HG03159 (cell line): Measurements from ENCODE around the gene XKR8.
"Not testable (repeated sequence)": the region's sequence is repeated elsewhere in the genome, so short reads cannot be mapped to it uniquely, and the experiment has no call there.

Experiments
- ATAC-seq: cut with Tn5 transposase; IDR thresholded peaks from one replicate; pipeline ENCODE4 v1.9.1; 2021; ENCODE audit warnings: mild to moderate bottlenecking, moderate library complexity; ENCODE audit not compliant: unreplicated experiment

Gene XKR8

DNA sequence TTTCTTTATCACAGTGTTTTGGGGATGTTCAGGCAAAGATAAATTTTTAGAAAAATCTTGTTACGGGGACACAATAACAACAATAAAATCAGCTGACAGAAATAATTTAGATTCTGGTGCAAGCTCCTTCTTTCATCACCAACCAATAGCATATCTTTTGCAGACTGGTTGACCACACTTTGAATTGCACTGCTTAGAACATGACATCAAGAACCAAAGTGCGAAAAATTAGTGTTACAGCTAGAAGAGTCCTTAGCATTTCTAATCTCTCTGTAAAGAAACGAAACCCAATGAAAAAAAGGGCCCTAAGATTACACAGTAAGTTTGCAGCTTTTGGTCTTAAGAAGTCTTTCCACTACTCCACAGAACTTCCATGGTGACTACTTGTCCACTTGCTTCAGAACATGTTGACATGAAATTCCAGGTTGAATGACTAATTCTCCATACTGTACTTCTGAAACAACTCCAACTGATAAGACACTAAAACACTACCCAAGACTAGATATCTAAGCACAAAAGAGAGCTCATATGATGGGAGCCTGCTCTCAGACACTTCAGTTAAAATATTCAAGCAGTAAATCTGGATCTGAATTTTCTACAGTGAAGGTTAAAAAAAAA is 31.3 kb downstream of the XKR8 start:
- no peak for ATAC-seq

DNA sequence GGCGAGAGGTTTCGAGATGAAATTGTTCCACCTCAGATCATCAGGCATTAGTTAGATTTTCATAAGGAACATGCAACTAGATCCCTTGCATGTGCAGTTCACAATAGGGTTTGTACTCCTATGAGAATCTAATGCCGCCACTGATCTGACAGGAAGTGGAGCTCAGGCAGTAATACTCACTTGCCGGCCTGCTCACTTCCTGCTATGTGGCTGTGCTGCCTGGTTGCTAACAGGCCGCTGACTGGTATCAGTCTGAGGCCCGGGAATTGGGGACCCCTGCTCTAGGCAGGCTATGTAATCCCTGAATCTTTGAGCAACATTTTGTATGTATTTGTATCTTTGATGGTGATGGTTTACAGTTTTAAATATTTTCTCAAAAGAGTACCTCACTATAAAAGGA is 32.5 kb downstream of the XKR8 start:
- ATAC-seq = no peak

DNA sequence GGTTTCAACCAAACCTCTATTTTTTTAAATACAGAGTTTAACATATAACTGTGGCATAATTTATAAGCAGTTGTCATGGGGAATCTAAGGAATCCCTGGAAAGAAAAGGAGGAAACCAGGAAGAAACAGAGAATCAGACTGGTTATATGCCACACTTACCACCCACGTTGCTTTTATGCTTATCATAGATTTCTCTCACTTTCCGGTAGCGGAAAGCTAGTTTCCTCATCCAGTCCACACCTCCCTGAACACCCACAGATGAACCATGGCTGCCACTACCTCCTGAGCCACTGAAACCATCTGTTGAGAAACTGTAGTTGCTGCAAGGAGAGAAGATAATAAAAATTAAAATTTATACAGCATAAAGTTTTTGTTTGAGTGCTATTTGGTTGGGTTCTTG is 33.5 kb downstream of the XKR8 start:
- ATAC-seq = no peak

DNA sequence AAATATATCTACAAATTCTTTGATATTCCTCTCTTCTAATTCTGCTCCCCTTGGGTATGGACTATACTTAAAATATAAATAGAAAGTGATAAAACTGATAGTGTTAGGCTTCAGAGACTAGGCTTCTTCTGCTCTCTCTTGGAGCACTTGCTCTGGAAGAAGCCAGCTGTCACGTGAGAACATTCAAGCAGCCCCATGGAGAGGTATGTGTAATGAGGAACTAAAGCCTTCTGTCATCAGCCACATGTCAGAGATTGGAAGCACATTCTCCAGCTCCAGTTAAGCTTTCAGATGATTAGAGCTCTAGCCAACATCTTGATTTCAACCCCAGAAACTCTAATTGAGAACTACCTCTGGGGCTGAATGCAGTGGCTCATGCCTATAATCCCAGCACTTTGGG is 34.3 kb downstream of the XKR8 start:
- ATAC-seq = no peak

DNA sequence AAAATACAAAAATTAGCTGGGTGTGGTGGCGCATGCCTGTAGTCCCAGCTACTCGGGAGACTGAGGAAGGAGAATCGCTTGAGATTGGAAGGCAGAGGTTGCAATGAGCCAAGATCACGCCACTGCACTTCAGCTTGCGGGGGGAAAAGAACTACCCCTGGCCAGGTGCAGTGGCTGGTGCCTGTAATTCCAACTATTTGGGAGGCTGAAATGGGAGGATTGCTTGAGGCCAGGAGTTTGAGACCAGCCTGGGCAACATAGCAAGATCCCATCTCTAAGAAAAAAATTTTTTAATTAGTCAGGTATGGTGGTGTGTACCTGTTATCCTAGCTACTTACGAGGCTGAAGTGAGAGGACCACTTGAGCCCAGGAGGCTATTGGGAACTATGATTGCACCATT is 34.8 kb downstream of the XKR8 start:
- ATAC-seq = not testable (repeated sequence)

DNA sequence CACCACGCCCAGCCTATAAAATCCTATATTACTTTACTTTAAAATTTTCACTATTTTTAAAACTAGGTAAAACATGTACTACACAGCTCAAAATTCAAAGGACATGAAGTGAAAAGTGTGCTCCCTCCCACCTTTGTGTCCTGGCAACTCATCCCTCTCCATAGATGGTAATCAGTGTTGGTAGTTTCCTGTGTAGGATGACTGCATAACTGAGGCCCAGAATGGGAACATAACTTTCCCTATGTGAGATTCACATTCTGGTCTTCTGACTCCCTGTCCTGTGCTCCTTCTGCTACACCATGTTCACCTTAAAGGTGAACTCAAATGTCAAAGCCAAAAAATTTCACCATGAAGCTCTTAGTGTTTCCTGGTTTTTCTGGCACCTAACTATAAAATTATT is 39.3 kb downstream of the XKR8 start:
- no peak for ATAC-seq

DNA sequence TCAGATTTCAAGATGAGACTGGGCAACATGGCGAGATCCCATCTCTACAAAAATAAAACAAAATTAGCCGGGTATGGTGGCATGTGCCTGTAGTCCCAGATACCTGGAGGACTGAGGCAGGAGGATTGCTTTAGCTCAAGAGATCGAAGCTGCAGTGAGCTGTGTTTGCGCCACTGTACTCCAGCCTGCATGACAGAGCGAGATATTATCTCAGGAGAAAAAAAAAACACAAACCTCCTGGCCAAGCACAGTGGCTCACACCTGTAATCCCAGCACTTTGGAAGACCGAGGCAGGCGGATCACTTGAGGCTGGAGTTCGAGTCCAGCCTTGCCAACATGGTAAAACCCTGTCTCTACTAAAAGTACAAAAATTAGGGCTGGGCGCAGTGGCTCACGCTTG is 42.8 kb downstream of the XKR8 start:
- ATAC-seq = no peak

DNA sequence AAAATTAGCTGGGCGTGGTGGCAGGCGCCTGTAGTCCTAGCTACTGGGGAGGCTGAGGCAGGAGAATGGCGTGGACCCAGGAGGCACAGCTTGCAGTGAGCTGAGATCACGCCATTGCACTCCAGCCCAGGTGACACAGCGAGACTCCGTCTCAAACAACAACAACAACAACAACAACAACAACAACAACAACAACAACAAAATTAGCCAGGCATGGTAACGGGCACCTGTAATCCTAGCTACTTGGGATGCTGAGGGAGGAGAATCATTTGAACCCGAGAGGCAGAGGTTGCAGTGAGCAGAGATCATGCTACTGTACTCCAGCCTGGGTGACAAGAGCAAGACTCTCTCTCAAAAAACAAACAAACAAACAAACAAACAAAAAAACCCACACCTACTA is 43.3 kb downstream of the XKR8 start:
- ATAC-seq = not testable (repeated sequence)

DNA sequence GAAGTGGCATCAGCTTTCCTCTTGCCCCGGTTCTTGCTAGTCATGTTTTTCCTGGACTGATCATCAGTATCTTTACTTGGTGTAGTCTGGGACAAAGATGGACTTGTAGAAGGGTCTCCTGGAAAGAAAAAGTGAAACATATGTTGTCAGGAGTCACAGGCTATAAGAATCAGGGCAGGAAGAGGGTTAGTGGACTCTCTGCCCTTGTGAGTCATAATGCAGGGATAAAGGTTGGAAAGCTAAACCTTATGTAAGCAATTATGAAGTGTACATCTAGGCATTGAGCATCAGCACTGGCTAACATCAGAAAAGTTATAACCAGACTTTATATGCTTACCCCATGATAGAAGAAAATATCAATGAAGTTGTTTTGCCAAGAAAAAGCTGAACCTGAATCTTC is 51.2 kb downstream of the XKR8 start:
- ATAC-seq = no peak
